PC-3 (cell line): ENCODE measurements around the gene ADGRV1.

Experiments
- EZH2 ChIP-seq: fragments of 300-600 bp; sonication (generic); IDR thresholded peaks from one replicate; pipeline ENCODE4 v1.6.1; 2017; ENCODE audit warnings: antibody characterized with exemption, mild to moderate bottlenecking, low read length; ENCODE audit not compliant: unreplicated experiment
- EZH2phosphoT487 ChIP-seq: fragments of 300-600 bp; sonication (generic); IDR thresholded peaks from 2 replicates; pipeline ENCODE4 v1.6.1; 2018; ENCODE audit warnings: mild to moderate bottlenecking, antibody characterized with exemption, low read length, borderline replicate concordance
- TF ChIP-seq, protein P1 (sequence below): fragments of 300-600 bp; sonication (generic); conservative IDR thresholded peaks from 2 replicates; pipeline ENCODE4 v1.5.1; 2017; ENCODE audit warnings: antibody characterized with exemption, low read depth, mild to moderate bottlenecking, low read length

DNA sequence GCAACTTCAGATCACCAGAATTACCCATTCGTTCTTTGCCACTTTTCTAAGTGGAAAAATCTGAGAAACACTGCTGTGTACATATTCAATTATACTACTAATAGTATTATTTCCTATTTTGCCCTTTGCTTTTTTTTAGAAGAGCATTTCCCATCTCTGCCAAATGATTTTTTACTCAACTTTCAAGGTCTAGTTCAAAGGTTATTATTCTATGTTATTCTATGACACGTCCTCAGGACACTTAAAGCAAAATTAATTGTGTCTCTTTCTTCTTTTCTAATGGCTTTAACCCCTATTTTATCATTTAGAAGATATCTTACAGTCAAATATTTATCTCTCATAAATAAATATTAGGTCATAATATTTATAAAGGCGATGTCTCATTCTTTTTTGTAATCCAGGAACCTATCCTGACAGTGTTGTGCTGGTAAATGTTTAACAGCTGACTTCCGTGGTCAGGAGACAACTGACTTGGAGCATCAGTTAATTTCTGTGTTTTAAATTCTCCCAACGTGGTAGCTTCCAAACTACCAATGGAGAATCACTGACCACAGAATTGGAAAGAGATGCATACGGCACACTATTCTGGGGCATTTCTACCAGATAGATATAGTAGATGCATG lies 449.3 kb downstream of the ADGRV1 start:
- TF ChIP-seq, protein P1, sequence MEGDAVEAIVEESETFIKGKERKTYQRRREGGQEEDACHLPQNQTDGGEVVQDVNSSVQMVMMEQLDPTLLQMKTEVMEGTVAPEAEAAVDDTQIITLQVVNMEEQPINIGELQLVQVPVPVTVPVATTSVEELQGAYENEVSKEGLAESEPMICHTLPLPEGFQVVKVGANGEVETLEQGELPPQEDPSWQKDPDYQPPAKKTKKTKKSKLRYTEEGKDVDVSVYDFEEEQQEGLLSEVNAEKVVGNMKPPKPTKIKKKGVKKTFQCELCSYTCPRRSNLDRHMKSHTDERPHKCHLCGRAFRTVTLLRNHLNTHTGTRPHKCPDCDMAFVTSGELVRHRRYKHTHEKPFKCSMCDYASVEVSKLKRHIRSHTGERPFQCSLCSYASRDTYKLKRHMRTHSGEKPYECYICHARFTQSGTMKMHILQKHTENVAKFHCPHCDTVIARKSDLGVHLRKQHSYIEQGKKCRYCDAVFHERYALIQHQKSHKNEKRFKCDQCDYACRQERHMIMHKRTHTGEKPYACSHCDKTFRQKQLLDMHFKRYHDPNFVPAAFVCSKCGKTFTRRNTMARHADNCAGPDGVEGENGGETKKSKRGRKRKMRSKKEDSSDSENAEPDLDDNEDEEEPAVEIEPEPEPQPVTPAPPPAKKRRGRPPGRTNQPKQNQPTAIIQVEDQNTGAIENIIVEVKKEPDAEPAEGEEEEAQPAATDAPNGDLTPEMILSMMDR: no peak
- TF ChIP-seq EZH2 (no peak), EZH2phosphoT487 (no peak)
